ENCODE data around the gene AS3MT.

Gene AS3MT

GRCh38 chr10:102859911-102860310 is 9.4 kb upstream of the AS3MT start:
- no peak for DNase-seq (ENCODE audit: extremely low spot score)
- ChIA-PET CTCF (interaction anchor here (1.0 kb wide), 1 partner anchor 58 kb away, joined by 3 read pairs; the partner anchor contains the start of gene CNNM2), POLR2A (no interaction called here)
- no peak for TF ChIP-seq CTCF (IDR thresholded peaks at IDR 0.05; ENCODE audit: control extremely low read depth, extremely low read depth, low read depth, missing control alignments)

GRCh38 chr10:102863660-102864059 is 5.6 kb upstream of the AS3MT start:
- no peak for DNase-seq (ENCODE audit: extremely low spot score)
- POLR2A ChIA-PET, result no interaction called here
- CTCF ChIA-PET, result interaction anchor here (0.6 to 1.0 kb wide), 2 partner anchors 10 to 38 kb away, joined by 3 read pairs; no protein-coding TSS in a partner anchor

GRCh38 chr10:102865620-102866019 is 3.6 kb upstream of the AS3MT start:
- DNase-seq (ENCODE audit: extremely low spot score), result no peak
- ChIA-PET POLR2A (no interaction called here), CTCF (interaction anchor here (1.1 to 2.4 kb wide), 4 partner anchors 9 to 379 kb away, joined by 3 to 9 read pairs (median 4); no protein-coding TSS in a partner anchor)
- no peak for TF ChIP-seq CTCF (IDR thresholded peaks at IDR 0.05; ENCODE audit: control extremely low read depth, extremely low read depth, low read depth, missing control alignments)

More at GRCh38 chr10:102863660-102864059, 5.6 kb upstream of the AS3MT start:
- no peak for TF ChIP-seq CTCF (IDR thresholded peaks at IDR 0.05; ENCODE audit: control extremely low read depth, extremely low read depth, low read depth, missing control alignments)

- DNase-seq (ENCODE audit: extremely low spot score), result no peak
- POLR2A ChIA-PET, result no interaction called here
- TF ChIP-seq CTCF (IDR thresholded peaks at IDR 0.05; ENCODE audit: control extremely low read depth, extremely low read depth, low read depth, missing control alignments), result no peak
- CTCF ChIA-PET, result interaction anchor here (1.1 to 1.7 kb wide), 3 partner anchors 34 to 117 kb away, joined by 3 to 8 read pairs (median 4); no protein-coding TSS in a partner anchor
Observed at GRCh38 chr10:102868911-102869257, 386 bp upstream of the AS3MT start.

GRCh38 chr10:102870221-102870620 is 951 bp downstream of the AS3MT start:
- no peak for DNase-seq (ENCODE audit: extremely low spot score)
- ChIA-PET CTCF (interaction anchor here (1.7 kb wide), 1 partner anchor 32 kb away, joined by 8 read pairs; no protein-coding TSS in a partner anchor), POLR2A (no interaction called here)
- no peak for TF ChIP-seq CTCF (IDR thresholded peaks at IDR 0.05; ENCODE audit: control extremely low read depth, extremely low read depth, low read depth, missing control alignments)

- ChIA-PET CTCF (no interaction called here), POLR2A (interaction anchor here (0.7 kb wide), 1 partner anchor 322 kb away, joined by 3 read pairs; no protein-coding TSS in a partner anchor)
- TF ChIP-seq CTCF (IDR thresholded peaks at IDR 0.05; ENCODE audit: control extremely low read depth, extremely low read depth, low read depth, missing control alignments), result no peak
- DNase-seq (ENCODE audit: extremely low spot score), result no peak
Observed at GRCh38 chr10:102872163-102872562, 2.9 kb downstream of the AS3MT start.
